ENCODE measurements around the gene CBLN3.

DNA sequence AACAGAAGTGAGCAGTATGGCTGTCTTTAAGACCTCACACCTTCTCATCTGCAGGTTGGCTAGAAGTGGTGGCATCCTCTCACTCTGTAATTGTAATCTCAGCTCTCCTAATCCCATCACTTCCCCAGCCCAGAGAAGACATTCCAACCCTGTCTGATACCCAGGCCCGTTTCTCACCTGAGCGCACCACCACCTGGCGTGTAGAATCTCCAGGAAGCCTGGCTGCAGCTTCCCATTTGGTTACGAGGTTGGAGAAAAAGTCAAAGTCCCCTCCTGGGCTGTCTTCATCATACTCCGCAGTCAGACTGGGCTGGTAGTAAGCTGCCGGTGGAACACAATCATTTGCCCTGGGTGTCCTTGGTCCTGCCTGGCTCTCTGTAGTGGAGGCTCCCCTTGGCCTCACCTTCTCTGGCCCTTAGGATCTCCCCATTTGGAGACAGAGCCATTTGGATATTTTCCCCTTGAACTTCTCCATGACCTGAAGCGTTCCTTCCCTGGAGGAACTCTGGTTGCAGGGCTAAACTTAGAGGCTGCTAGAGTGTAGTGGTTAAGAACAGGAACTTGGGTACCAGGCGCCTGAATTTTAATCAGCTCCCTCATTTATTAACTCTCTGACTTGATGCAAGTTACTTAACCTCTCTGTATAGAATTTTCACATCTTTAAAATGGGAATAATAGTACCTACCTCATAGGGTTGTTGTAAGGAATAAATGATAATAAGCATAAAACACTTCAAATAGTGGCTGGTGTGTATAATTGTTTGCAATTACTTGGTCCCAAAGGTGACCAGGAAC, 11.3 kb upstream of the CBLN3 start:
- TF ChIP-seq, protein P1, sequence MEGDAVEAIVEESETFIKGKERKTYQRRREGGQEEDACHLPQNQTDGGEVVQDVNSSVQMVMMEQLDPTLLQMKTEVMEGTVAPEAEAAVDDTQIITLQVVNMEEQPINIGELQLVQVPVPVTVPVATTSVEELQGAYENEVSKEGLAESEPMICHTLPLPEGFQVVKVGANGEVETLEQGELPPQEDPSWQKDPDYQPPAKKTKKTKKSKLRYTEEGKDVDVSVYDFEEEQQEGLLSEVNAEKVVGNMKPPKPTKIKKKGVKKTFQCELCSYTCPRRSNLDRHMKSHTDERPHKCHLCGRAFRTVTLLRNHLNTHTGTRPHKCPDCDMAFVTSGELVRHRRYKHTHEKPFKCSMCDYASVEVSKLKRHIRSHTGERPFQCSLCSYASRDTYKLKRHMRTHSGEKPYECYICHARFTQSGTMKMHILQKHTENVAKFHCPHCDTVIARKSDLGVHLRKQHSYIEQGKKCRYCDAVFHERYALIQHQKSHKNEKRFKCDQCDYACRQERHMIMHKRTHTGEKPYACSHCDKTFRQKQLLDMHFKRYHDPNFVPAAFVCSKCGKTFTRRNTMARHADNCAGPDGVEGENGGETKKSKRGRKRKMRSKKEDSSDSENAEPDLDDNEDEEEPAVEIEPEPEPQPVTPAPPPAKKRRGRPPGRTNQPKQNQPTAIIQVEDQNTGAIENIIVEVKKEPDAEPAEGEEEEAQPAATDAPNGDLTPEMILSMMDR (IDR thresholded peaks at IDR 0.05): no peak
- no peak for TF ChIP-seq POLR2A (IDR thresholded peaks at IDR 0.05)

Data from stomach (tissue), 4 donors.